Large intestine (tissue), 3 donors: ENCODE data around the gene PSD2. TPM values are rescaled to one million over a fixed set of nuclear protein-coding genes. Genes with fewer than 3 reads are reported as not detected.

Experiments used
- DNase-seq, 2 donors: peaks; one replicate each; pipeline versions ENCODE4 v3.0.0 to v3.0.0-alpha.2; 2013
- H3K27ac ChIP-seq: one replicate; pipeline ENCODE4 v1.5.1; 2013; ENCODE audit warnings: low read length
- H3K27me3 ChIP-seq: 2 replicates; pipeline ENCODE4 v1.6.1; 2013; ENCODE audit warnings: low read length; ENCODE audit not compliant: control insufficient read depth, insufficient read depth
- H3K36me3 ChIP-seq: 2 replicates; pipeline ENCODE4 v1.6.1; 2013; ENCODE audit warnings: low read length; ENCODE audit not compliant: control insufficient read depth, insufficient read depth
- H3K4me1 ChIP-seq: one replicate; pipeline ENCODE4 v1.6.1; 2013; ENCODE audit warnings: low read length; ENCODE audit not compliant: control insufficient read depth, insufficient read depth
- H3K4me3 ChIP-seq: one replicate; pipeline ENCODE4 v1.5.1; 2013; ENCODE audit warnings: low read length
- H3K9me3 ChIP-seq: one replicate; pipeline ENCODE4 v1.6.1; 2013; ENCODE audit warnings: mild to moderate bottlenecking, low read depth, low read length, moderate library complexity; ENCODE audit not compliant: control insufficient read depth
- WGBS: methylation state at CpG from one replicate; pipeline ENCODE4 v1.1.5; 2013; ENCODE audit warnings: low lambda C conversion rate; ENCODE audit not compliant: insufficient coverage; 5-methylcytosine and 5-hydroxymethylcytosine counted together
- polyA plus RNA-seq: library from polyadenylated mRNA; unstranded; fragments of 120-200 nt; gene quantifications from one replicate; pipeline ENCODE4 v1.2.1, GENCODE V29; 2013

PSD2 gene
- polyA plus RNA-seq, 1 donor = 0.99 TPM

GRCh38 chr5:139812836-139813805, 17.5 kb downstream of the PSD2 start:
- WGBS = no CpG with 5 or more reads among the region's 25 CpGs
- no peaks in the 10 kb centered on the region for H3K36me3 ChIP-seq
- H3K4me1 ChIP-seq = no peaks in the 10 kb centered on the region
- H3K27ac ChIP-seq = no peak overlapping the region
- H3K27me3 ChIP-seq = peaks cover 7% of the 10 kb centered on the region
- H3K4me3 ChIP-seq = no peak overlapping the region
- H3K9me3 ChIP-seq = no peaks in the 10 kb centered on the region
- DNase-seq = no peak

GRCh38 chr5:139814191-139814601, 18.6 kb downstream of the PSD2 start:
- Histone ChIP-seq H3K27ac (no peak overlapping the region), H3K4me3 (no peak overlapping the region), H3K9me3 (no peaks in the 10 kb centered on the region), H3K4me1 (no peaks in the 10 kb centered on the region), H3K27me3 (peaks cover 2% of the 10 kb centered on the region), H3K36me3 (no peaks in the 10 kb centered on the region)
- WGBS = no CpG with 5 or more reads among the region's 14 CpGs
- no peak for DNase-seq

- Histone ChIP-seq H3K36me3 (no peaks in the 10 kb centered on the region), H3K27me3 (peaks cover 5% of the 10 kb centered on the region), H3K4me3 (no peak overlapping the region), H3K9me3 (no peaks in the 10 kb centered on the region), H3K4me1 (no peaks in the 10 kb centered on the region), H3K27ac (no peak overlapping the region)
- DNase-seq = no peak
- 83% methylated on average over 1 of the region's 11 CpGs for WGBS
Observed at GRCh38 chr5:139814704-139815280, 19.2 kb downstream of the PSD2 start.

- H3K27me3 ChIP-seq = peaks cover 5% of the 10 kb centered on the region
- H3K27ac ChIP-seq = no peak overlapping the region
- 100% methylated on average over 1 of the region's 12 CpGs for WGBS
- H3K4me3 ChIP-seq = no peak overlapping the region
- no peaks in the 10 kb centered on the region for H3K9me3 ChIP-seq
- H3K4me1 ChIP-seq = no peaks in the 10 kb centered on the region
- no peaks in the 10 kb centered on the region for H3K36me3 ChIP-seq
- no peak for DNase-seq
Observed at GRCh38 chr5:139816566-139816965, 21.0 kb downstream of the PSD2 start.

DNA sequence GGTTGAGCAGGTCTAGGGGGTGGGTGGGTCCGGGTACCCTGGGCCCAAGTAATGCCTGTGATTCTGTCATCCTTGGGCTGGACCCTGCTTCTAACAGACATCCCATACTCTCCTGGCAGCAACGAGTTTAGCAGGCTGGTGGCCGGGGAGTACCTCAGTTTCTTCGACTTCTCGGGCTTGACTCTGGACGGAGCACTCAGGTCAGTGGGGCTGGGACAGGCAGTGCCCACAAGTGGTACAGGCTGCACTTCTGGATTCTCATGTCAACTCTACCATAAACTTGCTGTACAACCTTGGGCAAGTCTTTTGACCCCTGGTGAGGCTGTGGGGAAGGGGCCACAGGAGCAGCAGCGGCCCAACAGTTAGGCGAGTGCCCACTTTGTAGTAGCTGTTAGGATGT, 21.8 kb downstream of the PSD2 start:
- no CpG with 5 or more reads among the region's 8 CpGs for WGBS
- H3K36me3 ChIP-seq = no peaks in the 10 kb centered on the region
- no peak overlapping the region for H3K4me3 ChIP-seq
- peaks cover 5% of the 10 kb centered on the region for H3K27me3 ChIP-seq
- no peak for DNase-seq
- H3K9me3 ChIP-seq = no peaks in the 10 kb centered on the region
- H3K27ac ChIP-seq = no peak overlapping the region
- no peaks in the 10 kb centered on the region for H3K4me1 ChIP-seq

GRCh38 chr5:139817970-139818369, 22.4 kb downstream of the PSD2 start:
- Histone ChIP-seq H3K4me3 (no peak overlapping the region), H3K27ac (no peak overlapping the region), H3K36me3 (no peaks in the 10 kb centered on the region), H3K9me3 (no peaks in the 10 kb centered on the region), H3K27me3 (peaks cover 5% of the 10 kb centered on the region), H3K4me1 (no peaks in the 10 kb centered on the region)
- DNase-seq = no peak
- no CpG with 5 or more reads among the region's 3 CpGs for WGBS

DNA sequence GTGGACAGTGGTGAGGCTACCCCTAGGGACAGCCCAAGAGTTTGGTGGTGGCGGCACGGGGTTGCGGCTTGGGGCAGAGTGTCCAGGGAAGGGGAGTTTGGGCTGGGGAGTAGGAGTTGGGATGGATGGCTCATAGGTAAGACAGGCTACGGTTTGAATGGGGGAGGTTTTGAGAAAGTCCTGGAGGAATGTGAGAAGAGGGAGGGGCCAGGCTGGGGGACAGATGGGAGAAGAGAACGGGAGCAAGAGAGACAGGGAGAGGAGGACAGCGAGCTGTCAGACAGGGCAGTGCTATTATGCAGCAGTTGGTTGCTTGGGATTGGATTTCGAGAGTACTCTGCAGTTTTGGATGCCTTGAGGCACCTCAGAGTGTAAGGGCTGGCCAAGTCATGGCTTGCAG, 24.5 kb downstream of the PSD2 start:
- H3K36me3 ChIP-seq = no peaks in the 10 kb centered on the region
- H3K4me1 ChIP-seq = no peaks in the 10 kb centered on the region
- 0% methylated on average over 1 of the region's 7 CpGs for WGBS
- no peak for DNase-seq
- peaks cover 5% of the 10 kb centered on the region for H3K27me3 ChIP-seq
- no peak overlapping the region for H3K27ac ChIP-seq
- H3K4me3 ChIP-seq = no peak overlapping the region
- no peaks in the 10 kb centered on the region for H3K9me3 ChIP-seq

GRCh38 chr5:139820606-139821005, 25.0 kb downstream of the PSD2 start:
- no peak for DNase-seq
- Histone ChIP-seq H3K27me3 (peaks cover 5% of the 10 kb centered on the region), H3K4me1 (no peaks in the 10 kb centered on the region), H3K4me3 (no peak overlapping the region), H3K27ac (no peak overlapping the region), H3K9me3 (no peaks in the 10 kb centered on the region), H3K36me3 (no peaks in the 10 kb centered on the region)
- no CpG with 5 or more reads among the region's 4 CpGs for WGBS

DNA sequence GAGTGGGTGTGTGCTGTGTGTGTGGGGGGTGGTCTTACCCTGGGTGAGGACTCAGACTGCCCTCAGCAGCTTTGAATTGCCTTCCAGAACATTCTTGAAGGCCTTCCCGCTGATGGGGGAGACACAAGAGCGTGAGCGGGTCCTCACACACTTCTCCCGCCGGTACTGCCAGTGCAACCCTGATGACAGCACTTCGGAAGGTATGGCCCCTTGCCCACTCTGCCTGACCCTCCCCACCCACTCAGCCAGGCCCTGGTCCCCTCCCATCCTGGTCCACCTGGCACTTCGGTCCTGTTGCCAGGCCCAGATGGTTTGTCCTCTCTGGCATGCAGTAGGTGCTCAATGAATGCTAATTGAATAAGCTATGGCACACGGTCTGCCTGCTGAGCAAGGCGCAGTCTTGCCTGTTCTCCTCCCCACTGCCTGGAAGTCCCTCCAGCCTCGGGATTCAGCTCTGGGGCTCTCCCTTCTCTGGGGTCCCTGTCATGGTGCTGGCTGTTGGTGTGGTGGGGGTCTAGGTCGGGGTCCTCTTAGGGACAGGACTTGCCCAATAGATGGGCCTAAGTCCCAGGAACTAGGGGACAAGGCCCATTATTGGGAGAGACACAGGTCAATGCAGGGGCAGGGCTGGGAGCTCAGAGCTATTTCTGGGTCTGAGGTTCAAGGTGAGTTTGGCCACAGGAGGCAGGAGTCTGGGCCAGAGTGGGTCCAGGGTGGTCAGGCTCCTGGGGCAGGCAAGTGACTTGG, 26.4 kb downstream of the PSD2 start:
- Histone ChIP-seq H3K9me3 (no peaks in the 10 kb centered on the region), H3K4me1 (no peaks in the 10 kb centered on the region), H3K4me3 (no peak overlapping the region), H3K36me3 (no peaks in the 10 kb centered on the region), H3K27ac (no peak overlapping the region), H3K27me3 (peaks cover 5% of the 10 kb centered on the region)
- WGBS = no CpG with 5 or more reads among the region's 11 CpGs
- no peak for DNase-seq
